Liver (tissue), 10 donors: ENCODE results near the gene RBM47. TPM values are rescaled to one million over a fixed set of nuclear protein-coding genes. Genes with fewer than 3 reads are reported as not detected.

Experiments
- DNase-seq: peaks from one replicate; pipeline ENCODE4 v3.0.0-alpha.2; 2017; ENCODE audit warnings: low spot score
- H3K27ac ChIP-seq, 2 donors: one replicate each; pipeline ENCODE4 v1.7.0; 2013; ENCODE audit warnings: inconsistent platforms in 2 of 2, low read length in 2 of 2, control low read depth in 1 of 2, low read depth in 1 of 2, mild to moderate bottlenecking in 1 of 2
- H3K27me3 ChIP-seq, 4 donors: one replicate each; pipeline versions ENCODE4 v1.6.1 to v1.7.0; 2013; ENCODE audit warnings: low read length in 3 of 4, inconsistent platforms in 1 of 4, mild to moderate bottlenecking in 1 of 4, moderate library complexity in 1 of 4; ENCODE audit not compliant: control insufficient read depth in 4 of 4, insufficient read depth in 4 of 4
- H3K36me3 ChIP-seq, 4 donors: one replicate each; pipeline versions ENCODE4 v1.6.1 to v1.7.0; 2013; ENCODE audit warnings: low read length in 3 of 4, mild to moderate bottlenecking in 3 of 4, low read depth in 1 of 4, moderate library complexity in 1 of 4; ENCODE audit not compliant: control insufficient read depth in 4 of 4, insufficient read depth in 3 of 4
- H3K4me1 ChIP-seq, 4 donors: one replicate each; pipeline versions ENCODE4 v1.6.1 to v1.7.0; 2013; ENCODE audit warnings: low read length in 3 of 4, mild to moderate bottlenecking in 3 of 4, moderate library complexity in 1 of 4; ENCODE audit not compliant: control insufficient read depth in 4 of 4, insufficient read depth in 4 of 4
- H3K4me3 ChIP-seq, 3 donors: one replicate each; pipeline versions ENCODE4 v1.6.1 to v1.7.0; 2013; ENCODE audit warnings: low read length in 3 of 3, control low read depth in 1 of 3, low read depth in 1 of 3, mild to moderate bottlenecking in 1 of 3
- H3K9ac ChIP-seq, 2 donors: one replicate each; pipeline ENCODE4 v1.7.0; 2013; ENCODE audit warnings: low read length in 2 of 2, mild to moderate bottlenecking in 2 of 2, moderate library complexity in 2 of 2, control low read depth in 1 of 2, low read depth in 1 of 2
- H3K9me3 ChIP-seq, 4 donors: one replicate each; pipeline versions ENCODE4 v1.6.1 to v1.7.0; 2013; ENCODE audit warnings: low read length in 3 of 4; ENCODE audit not compliant: control insufficient read depth in 4 of 4
- ATF3 ChIP-seq: IDR thresholded peaks from 2 replicates; pipeline ENCODE4 v1.6.1; 2016; ENCODE audit warnings: antibody characterized with exemption
- CTCF ChIP-seq: fragments of 150-350 bp; IDR thresholded peaks from 2 replicates; pipeline ENCODE4 v1.5.1; 2017; ENCODE audit warnings: improper control_type of control experiment, low read depth, low read length; ENCODE audit not compliant: missing input control
- FOXA1 ChIP-seq: IDR thresholded peaks from 2 replicates; pipeline ENCODE4 v1.6.1; 2016; ENCODE audit warnings: antibody characterized with exemption
- FOXA2 ChIP-seq: IDR thresholded peaks from 2 replicates; pipeline ENCODE4 v1.6.1; 2016; ENCODE audit warnings: antibody characterized with exemption
- GABPA ChIP-seq, 2 donors: IDR thresholded peaks in 1 of 2; conservative IDR thresholded peaks in 1 of 2; 2 replicates each; pipeline ENCODE4 v1.6.1; 2016; ENCODE audit warnings: antibody characterized with exemption in 2 of 2, mild to moderate bottlenecking in 1 of 2, moderate library complexity in 1 of 2
- HNF4A ChIP-seq, 2 donors: conservative IDR thresholded peaks; 2 replicates each; pipeline ENCODE4 v1.6.1; 2016; ENCODE audit warnings: antibody characterized with exemption in 2 of 2, mild to moderate bottlenecking in 2 of 2
- HNF4G ChIP-seq: IDR thresholded peaks from 2 replicates; pipeline ENCODE4 v1.6.1; 2016; ENCODE audit warnings: antibody characterized with exemption
- JUND ChIP-seq, 2 donors: IDR thresholded peaks; 2 replicates each; pipeline ENCODE4 v1.6.1; 2016; ENCODE audit warnings: antibody characterized with exemption in 2 of 2
- NR2F2 ChIP-seq: IDR thresholded peaks from 2 replicates; pipeline ENCODE4 v1.6.1; 2016; ENCODE audit warnings: antibody characterized with exemption
- RAD21 ChIP-seq, 2 donors: IDR thresholded peaks; 2 replicates each; pipeline ENCODE4 v1.6.1; 2016; ENCODE audit warnings: antibody characterized with exemption in 2 of 2, mild to moderate bottlenecking in 2 of 2
- REST ChIP-seq: IDR thresholded peaks from 2 replicates; pipeline ENCODE4 v1.6.1; 2016; ENCODE audit warnings: antibody characterized with exemption, mild to moderate bottlenecking
- RXRA ChIP-seq, 2 donors: IDR thresholded peaks; 2 replicates each; pipeline ENCODE4 v1.6.1; 2017 to 2018; ENCODE audit warnings: antibody characterized with exemption in 2 of 2, mild to moderate bottlenecking in 1 of 2
- YY1 ChIP-seq: IDR thresholded peaks from 2 replicates; pipeline ENCODE4 v1.6.1; 2016; ENCODE audit warnings: antibody characterized with exemption, mild to moderate bottlenecking
- WGBS: extraction: QIAGEN DNeasy Blood & Tissue Kit; methylation state at CpG from one replicate; pipeline ENCODE4 v1.1.7; 2013; 5-methylcytosine and 5-hydroxymethylcytosine counted together
- polyA plus RNA-seq, 2 donors: library from polyadenylated mRNA; stranded (reverse) in 1 of 2; unstranded in 1 of 2; fragments of 200-250 nt in 1 of 2; fragments of >200 nt in 1 of 2; fragmentation: Nextera tagmentation in 1 of 2; extraction: Ambion mirVana in 1 of 2; gene quantifications; one replicate each; pipeline versions ENCODE4 v1.2.1 to v1.2.3, GENCODE V29; 2013 to 2015
- small RNA-seq: library from RNA; depleted of rRNA; stranded (forward); fragments of <200 nt; gene quantifications from one replicate; pipeline ENCODE3, GENCODE V24; 2014
- total RNA-seq, 2 donors: library from RNA; depleted of rRNA; stranded (reverse); fragments of >200 nt; gene quantifications; one replicate each; pipeline ENCODE4 v1.2.3, GENCODE V29; 2014
- donor health status: healthy.
- donor health status: healthy.
- donor health status: healthy.
- donor health status: healthy.
- donor health status: healthy.

Gene RBM47
- total and polyA plus RNA-seq, 4 donors, result 16.5 to 81.2 (median 24.7) TPM

GRCh38 chr4:40373636-40374035, 256.0 kb downstream of the RBM47 start:
- DNase-seq, result no peak
- H3K4me3 ChIP-seq, result no peak overlapping the region
- H3K9ac ChIP-seq, result no peak overlapping the region
- WGBS, result 69% methylated on average over 3 of the region's 3 CpGs
- peaks cover 4 to 33% (median 29%) of the 10 kb centered on the region in 4 donors for H3K4me1 ChIP-seq
- no peak overlapping the region for H3K27ac ChIP-seq
- H3K9me3 ChIP-seq, result no peaks in the 10 kb centered on the region
- TF ChIP-seq REST, result no peak
- TF ChIP-seq CTCF, result no peak
- no peak for TF ChIP-seq RXRA (IDR thresholded peaks at IDR 0.05)
- TF ChIP-seq JUND (IDR thresholded peaks at IDR 0.05), result no peak
- TF ChIP-seq HNF4G, result no peak
- no peak for TF ChIP-seq GABPA (IDR thresholded peaks at IDR 0.05 in 1 of 2, conservative IDR thresholded peaks at IDR 0.05 in 1 of 2)
- no peak for TF ChIP-seq RAD21 (IDR thresholded peaks at IDR 0.05)
- no peak for TF ChIP-seq NR2F2
- TF ChIP-seq HNF4A (conservative IDR thresholded peaks at IDR 0.05), result no peak
- TF ChIP-seq ATF3, result no peak
- TF ChIP-seq FOXA2, result no peak
- no peak for TF ChIP-seq FOXA1
- TF ChIP-seq YY1, result no peak
- no peaks in the 10 kb centered on the region for H3K36me3 ChIP-seq
- no peaks in the 10 kb centered on the region for H3K27me3 ChIP-seq

Small RNAs within 50 kb of the gene (small RNA-seq; reads per million reads assigned to genes)
- gene AC098869.1 (not detected), gene MIR4802 (0.18 reads per million), gene RNU7-74P (not detected)

Other genes starting within 250 kb of the RBM47 start
- 1 to 10 TPM; 2.1 to 4.5 TPM for gene NSUN7, start 120.1 kb upstream of the RBM47 start, total RNA-seq
- gene NSUN7, start 120.1 kb upstream of the RBM47 start, polyA plus RNA-seq, result under 1 TPM; 0.21 to 0.43 TPM